ENCODE results near the gene SLC30A5. TPM values are rescaled to one million over a fixed set of nuclear protein-coding genes. Genes with fewer than 3 reads are reported as not detected.
"Not testable (repeated sequence)": the region's sequence is repeated elsewhere in the genome, so short reads cannot be mapped to it uniquely, and the experiment has no call there.

Gene SLC30A5
- total RNA-seq, 1 donor from 2014 or later = 43.3 TPM

GRCh38 chr5:69103521-69103920 is 9.7 kb downstream of the SLC30A5 start:
- no peak for DNase-seq (ENCODE audit: extremely low read depth, low read depth, low spot score)

- DNase-seq (ENCODE audit: extremely low read depth, low read depth, low spot score) = no peak
These were observed 12.4 kb downstream of the SLC30A5 start for GRCh38 chr5:69105996-69106906.

- not testable (repeated sequence) for DNase-seq (ENCODE audit: extremely low read depth, low read depth, low spot score)
These were observed 14.6 kb downstream of the SLC30A5 start for GRCh38 chr5:69108367-69108766.

GRCh38 chr5:69113851-69114250 is 20.0 kb downstream of the SLC30A5 start:
- DNase-seq (ENCODE audit: extremely low read depth, low read depth, low spot score) = no peak

- no peak for DNase-seq (ENCODE audit: extremely low read depth, low read depth, low spot score)
These were observed 21.7 kb downstream of the SLC30A5 start for GRCh38 chr5:69115526-69115925.

GRCh38 chr5:69129413-69129812 is 35.6 kb downstream of the SLC30A5 start:
- no peak for DNase-seq (ENCODE audit: extremely low read depth, low read depth, low spot score)

- no peak for DNase-seq (ENCODE audit: extremely low read depth, low read depth, low spot score)
These were observed 36.4 kb downstream of the SLC30A5 start for GRCh38 chr5:69130241-69130640.

- no peak for DNase-seq (ENCODE audit: extremely low read depth, low read depth, low spot score)
These were observed 37.5 kb downstream of the SLC30A5 start for GRCh38 chr5:69131304-69131703.

GRCh38 chr5:69134126-69134525 is 40.3 kb downstream of the SLC30A5 start:
- DNase-seq (ENCODE audit: extremely low read depth, low read depth, low spot score) = no peak

GRCh38 chr5:69136293-69136692 is 42.5 kb downstream of the SLC30A5 start:
- DNase-seq (ENCODE audit: extremely low read depth, low read depth, low spot score) = no peak

GRCh38 chr5:69137208-69137607 is 43.4 kb downstream of the SLC30A5 start:
- DNase-seq (ENCODE audit: extremely low read depth, low read depth, low spot score) = not testable (repeated sequence)

- no peak for DNase-seq (ENCODE audit: extremely low read depth, low read depth, low spot score)
These were observed 44.0 kb downstream of the SLC30A5 start for GRCh38 chr5:69137807-69138206.

GRCh38 chr5:69138766-69139165 is 45.0 kb downstream of the SLC30A5 start:
- no peak for DNase-seq (ENCODE audit: extremely low read depth, low read depth, low spot score)

GRCh38 chr5:69140239-69140638 is 46.4 kb downstream of the SLC30A5 start:
- DNase-seq (ENCODE audit: extremely low read depth, low read depth, low spot score) = not testable (repeated sequence)

GRCh38 chr5:69140827-69141226 is 47.0 kb downstream of the SLC30A5 start:
- no peak for DNase-seq (ENCODE audit: extremely low read depth, low read depth, low spot score)

GRCh38 chr5:69148576-69148975 is 54.8 kb downstream of the SLC30A5 start:
- DNase-seq (ENCODE audit: extremely low read depth, low read depth, low spot score) = not testable (repeated sequence)

GRCh38 chr5:69148981-69149675 is 55.3 kb downstream of the SLC30A5 start:
- DNase-seq (ENCODE audit: extremely low read depth, low read depth, low spot score) = no peak

- DNase-seq (ENCODE audit: extremely low read depth, low read depth, low spot score) = no peak
These were observed 55.8 kb downstream of the SLC30A5 start for GRCh38 chr5:69149676-69150010.

- DNase-seq (ENCODE audit: extremely low read depth, low read depth, low spot score) = no peak
These were observed 58.9 kb downstream of the SLC30A5 start for GRCh38 chr5:69152731-69153130.

- DNase-seq (ENCODE audit: extremely low read depth, low read depth, low spot score) = no peak
These were observed 62.6 kb downstream of the SLC30A5 start for GRCh38 chr5:69156456-69156855.

- DNase-seq (ENCODE audit: extremely low read depth, low read depth, low spot score) = no peak
These were observed 64.2 kb downstream of the SLC30A5 start for GRCh38 chr5:69158039-69158438.

GRCh38 chr5:69160651-69161050 is 66.8 kb downstream of the SLC30A5 start:
- no peak for DNase-seq (ENCODE audit: extremely low read depth, low read depth, low spot score)

Data from glomerular endothelial cell (primary cell).